CD4-positive, alpha-beta T cell (primary cell): ENCODE measurements around the gene CPNE7. TPM values are rescaled to one million over a fixed set of nuclear protein-coding genes. Genes with fewer than 3 reads are reported as not detected.

ENCODE experiments used
- ATAC-seq: fragments of 200-7000 bp; cut with Tn5 transposase; one replicate; pipeline ENCODE4 v1.10.0; 2022; ENCODE audit warnings: mild to moderate bottlenecking; ENCODE audit not compliant: poor library complexity
- CTCF ChIA-PET: fragments of 350-600 bp; sonication (Branson Sonifier 250); formaldehyde crosslinking; loops from one replicate; lab custom pipeline; 2021; ENCODE audit warnings: antibody characterized with exemption, inconsistent platforms; lab: Charles Lee
- POLR2A ChIA-PET: fragments of 350-600 bp; sonication (Branson Sonifier 250); formaldehyde crosslinking; loops from one replicate; lab custom pipeline; 2021; ENCODE audit warnings: antibody characterized with exemption, inconsistent platforms; lab: Charles Lee
- DNase-seq, 14 experiments: peaks; one replicate each; pipeline ENCODE4 v3.0.0-alpha.2; 2013 to 2020; ENCODE audit warnings: mixed read lengths in 2 of 14
- H3K27ac ChIP-seq, 2 donors: one replicate each; pipeline versions ENCODE4 v1.5.1 to v1.7.0; 2013; ENCODE audit warnings: low read length in 2 of 2, low read depth in 1 of 2, mild to moderate bottlenecking in 1 of 2
- H3K27me3 ChIP-seq, 2 experiments: 1 replicate in 1 of 2; 2 replicates in 1 of 2; pipeline versions ENCODE4 v1.6.1 to v1.7.0; 2013; ENCODE audit warnings: low read length in 2 of 2, control low read depth in 1 of 2, mild to moderate bottlenecking in 1 of 2, moderate library complexity in 1 of 2; ENCODE audit not compliant: insufficient read depth in 2 of 2, control insufficient read depth in 1 of 2
- H3K36me3 ChIP-seq: one replicate; pipeline ENCODE4 v1.6.1; 2013; ENCODE audit warnings: low read length, control low read depth; ENCODE audit not compliant: insufficient read depth
- H3K4me1 ChIP-seq: one replicate; pipeline ENCODE4 v1.6.1; 2013; ENCODE audit warnings: low read length, control low read depth; ENCODE audit not compliant: insufficient read depth
- H3K4me3 ChIP-seq: one replicate; pipeline ENCODE4 v1.5.1; 2013; ENCODE audit warnings: mild to moderate bottlenecking, low read length, moderate library complexity
- H3K9me3 ChIP-seq, 2 experiments: 1 replicate in 1 of 2; 2 replicates in 1 of 2; pipeline versions ENCODE4 v1.6.1 to v1.7.0; 2013; ENCODE audit warnings: low read length in 2 of 2, mild to moderate bottlenecking in 2 of 2, control low read depth in 1 of 2, moderate library complexity in 1 of 2; ENCODE audit not compliant: control insufficient read depth in 1 of 2, insufficient read depth in 1 of 2
- H3K27ac Mint-ChIP-seq: one replicate; pipeline ENCODE4 v1.8.0; 2020; ENCODE audit warnings: mixed read lengths
- H3K27me3 Mint-ChIP-seq: one replicate; pipeline ENCODE4 v1.8.0; 2021; ENCODE audit warnings: mixed read lengths
- H3K36me3 Mint-ChIP-seq: one replicate; pipeline ENCODE4 v1.8.0; 2021; ENCODE audit warnings: low read depth, mixed read lengths
- H3K4me1 Mint-ChIP-seq: one replicate; pipeline ENCODE4 v1.8.0; 2021; ENCODE audit warnings: low read depth, mixed read lengths
- H3K4me3 Mint-ChIP-seq: one replicate; pipeline ENCODE4 v1.8.0; 2020; ENCODE audit warnings: mild to moderate bottlenecking, mixed read lengths
- H3K9me3 Mint-ChIP-seq: one replicate; pipeline ENCODE4 v1.8.0; 2020; ENCODE audit warnings: mixed read lengths
- CTCF ChIP-seq: fragments of 200-600 bp; IDR thresholded peaks from one replicate; pipeline ENCODE4 v1.8.0; 2022; ENCODE audit warnings: antibody characterized with exemption, mild to moderate bottlenecking
- intact Hi-C, 2 experiments: fragments of 100-400 bp; cut with DNase I in 1 of 2; cut with micrococcal nuclease in 1 of 2; formaldehyde crosslinking; loops; one replicate each; pipeline versions ENCODE4 v1.15.1 to v1.9.0; 2023 to 2025; cut with DNase I, micrococcal nuclease
- total RNA-seq, 174 experiments: library from RNA in 2 of 174; stranded (reverse) in 2 of 174; gene quantifications; one replicate each; pipeline ENCODE4 v1.2.3 and lab custom pipeline; 2021 to 2026

Gene CPNE7
- total RNA-seq, 2 experiments from 2014 or later, result 1.0 to 1.3 TPM

DNA sequence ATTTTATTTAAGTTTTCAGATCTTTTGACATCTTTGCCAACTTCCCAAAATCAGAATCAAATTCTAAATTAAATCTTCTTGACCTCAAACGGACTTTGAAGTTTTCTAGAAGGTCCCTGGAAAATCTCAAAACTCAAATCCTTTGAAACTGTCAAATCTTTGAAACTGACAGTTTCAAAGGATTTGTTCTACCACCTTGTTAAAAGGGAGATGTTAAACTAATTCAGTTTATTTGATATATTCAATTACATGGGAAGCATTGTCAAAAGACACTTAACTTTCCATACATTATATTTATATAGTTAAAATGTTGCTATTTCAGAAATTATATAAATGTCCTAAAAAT, 34.5 kb downstream of the CPNE7 start:
- H3K4me1 Mint-ChIP-seq, result no peaks in the 10 kb centered on the region
- Histone ChIP-seq H3K9me3 (peaks cover 0 to 4% of the 10 kb centered on the region in 2 experiments), H3K36me3 (no peaks in the 10 kb centered on the region), H3K4me1 (no peaks in the 10 kb centered on the region), H3K4me3 (no peak overlapping the region), H3K27me3 (no peaks in the 10 kb centered on the region), H3K27ac (no peak overlapping the region)
- POLR2A ChIA-PET, result interaction anchor here (0.7 kb wide), 1 partner anchor 577 kb away, joined by 3 read pairs; no protein-coding TSS in a partner anchor
- ATAC-seq (no peak), DNase-seq (no peak)
- no peaks in the 10 kb centered on the region for H3K9me3 Mint-ChIP-seq
- CTCF ChIA-PET, result no interaction called here
- TF ChIP-seq CTCF, result no peak
- no peaks in the 10 kb centered on the region for H3K27me3 Mint-ChIP-seq
- H3K27ac Mint-ChIP-seq, result no peak overlapping the region
- intact Hi-C loops, result no loop called here
- no peak overlapping the region for H3K4me3 Mint-ChIP-seq
- H3K36me3 Mint-ChIP-seq, result no peaks in the 10 kb centered on the region

DNA sequence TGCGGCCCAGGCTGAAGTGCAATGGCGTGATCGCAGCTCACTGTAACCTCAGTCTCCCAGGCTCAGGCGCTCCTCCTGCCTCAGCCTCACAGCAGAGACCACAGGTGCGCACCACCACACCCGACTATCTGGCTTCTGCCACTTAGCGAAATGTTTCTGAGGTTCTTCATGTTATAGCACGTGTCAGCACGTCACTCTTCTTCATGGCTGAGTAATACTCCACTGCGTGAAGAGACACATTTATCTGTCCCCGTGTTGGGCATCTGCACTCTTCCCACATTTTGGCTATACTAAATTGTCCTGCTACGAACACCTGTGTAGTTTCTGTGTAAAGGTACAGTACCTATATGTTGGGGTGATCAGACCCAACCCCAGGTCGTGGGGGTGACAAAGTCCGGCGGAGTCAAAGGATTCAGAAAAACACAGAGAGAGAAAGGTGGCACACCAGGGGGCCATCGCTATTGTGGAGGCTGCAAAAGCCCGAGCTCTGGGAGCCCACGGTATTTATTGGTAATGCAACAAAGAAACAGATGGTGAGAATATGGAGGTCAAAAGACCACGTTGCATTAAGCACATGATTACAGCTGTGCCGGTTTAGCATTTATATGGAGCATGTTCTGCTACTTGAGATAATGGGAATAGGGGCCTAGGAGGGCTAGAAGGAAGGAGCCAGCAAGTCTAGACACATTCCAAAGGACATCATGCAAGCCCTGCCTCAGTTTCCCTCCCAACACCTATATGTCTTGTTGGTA, 37.0 kb downstream of the CPNE7 start:
- no peaks in the 10 kb centered on the region for H3K9me3 Mint-ChIP-seq
- Histone ChIP-seq H3K27ac (no peak overlapping the region), H3K4me3 (no peak overlapping the region), H3K4me1 (peaks cover 15% of the 10 kb centered on the region), H3K9me3 (peaks cover 0 to 26% of the 10 kb centered on the region in 2 experiments), H3K36me3 (no peaks in the 10 kb centered on the region), H3K27me3 (no peaks in the 10 kb centered on the region)
- H3K27ac Mint-ChIP-seq, result no peak overlapping the region
- ATAC-seq (no peak), DNase-seq (no peak)
- TF ChIP-seq CTCF, result no peak
- no peak overlapping the region for H3K4me3 Mint-ChIP-seq
- POLR2A ChIA-PET, result no interaction called here
- CTCF ChIA-PET, result no interaction called here
- no peaks in the 10 kb centered on the region for H3K27me3 Mint-ChIP-seq
- peaks cover 15% of the 10 kb centered on the region for H3K4me1 Mint-ChIP-seq
- intact Hi-C loops, result no loop called here
- H3K36me3 Mint-ChIP-seq, result no peaks in the 10 kb centered on the region

DNA sequence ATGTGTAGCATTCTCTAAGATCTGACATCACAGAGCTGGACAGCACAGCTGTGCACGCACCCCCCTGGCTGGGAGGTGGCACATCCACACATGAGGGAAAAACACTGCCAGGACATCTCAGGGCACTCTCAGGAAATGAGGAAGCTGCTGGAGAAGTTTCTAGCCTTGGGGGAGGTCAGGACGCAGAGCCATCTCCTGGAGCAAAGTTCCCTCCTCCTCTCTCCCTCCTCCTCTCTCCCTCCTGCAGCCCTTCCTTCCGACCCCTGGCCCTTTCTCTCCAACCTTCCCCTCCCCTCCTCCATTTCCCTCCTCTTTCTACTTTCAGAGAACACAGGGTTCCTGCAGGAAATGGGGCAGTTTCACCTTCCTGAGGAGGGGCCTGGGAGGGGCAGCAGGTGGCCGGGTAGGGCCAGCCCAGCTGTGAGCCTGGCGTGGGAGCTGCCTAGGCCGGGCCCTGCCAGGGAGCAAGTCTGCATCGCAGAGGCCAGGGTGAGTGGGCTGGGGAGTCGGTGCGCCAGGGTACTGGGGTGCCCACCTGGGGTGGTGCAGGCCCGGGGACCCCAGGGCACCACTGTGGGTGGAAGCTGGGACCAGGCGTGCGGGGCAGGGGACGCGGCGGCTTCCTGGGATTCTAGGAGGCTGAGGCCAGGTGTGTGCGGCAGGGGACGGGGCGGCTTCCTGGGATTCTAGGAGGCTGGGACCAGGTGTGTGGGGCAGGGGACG, 37.8 kb downstream of the CPNE7 start, which contains the start of gene DPEP1:
TSS of gene DPEP1 (plus strand) at position 412 of the 723 bp plus-strand sequence. CDS start 16,769 bp downstream, outside the sequence.
- Histone ChIP-seq H3K36me3 (no peaks in the 10 kb centered on the region), H3K4me1 (peaks cover 15% of the 10 kb centered on the region), H3K27me3 (no peaks in the 10 kb centered on the region), H3K27ac (no peak within 1 kb of the TSS), H3K9me3 (peaks cover 0 to 26% of the 10 kb centered on the region in 2 experiments), H3K4me3 (no peak within 1 kb of the TSS)
- no peak within 1 kb of the TSS for H3K27ac Mint-ChIP-seq
- H3K9me3 Mint-ChIP-seq, result no peaks in the 10 kb centered on the region
- peaks cover 15% of the 10 kb centered on the region for H3K4me1 Mint-ChIP-seq
- H3K36me3 Mint-ChIP-seq, result no peaks in the 10 kb centered on the region
- ATAC-seq (no peak), DNase-seq (no peak)
- H3K27me3 Mint-ChIP-seq, result no peaks in the 10 kb centered on the region
- no peak within 1 kb of the TSS for H3K4me3 Mint-ChIP-seq
- no peak for TF ChIP-seq CTCF
- intact Hi-C loops, result no loop called here
- CTCF ChIA-PET, result no interaction called here
- POLR2A ChIA-PET, result no interaction called here
